Measurements from ENCODE around the gene MIPOL1.

GRCh38 chr14:37274652-37275051, 76.9 kb downstream of the MIPOL1 start:
- TF ChIP-seq POLR2A (IDR thresholded peaks at IDR 0.05) (no peak), CTCF (IDR thresholded peaks at IDR 0.05) (no peak)
